ENCODE results near the gene TM4SF5.

Gene TM4SF5

DNA sequence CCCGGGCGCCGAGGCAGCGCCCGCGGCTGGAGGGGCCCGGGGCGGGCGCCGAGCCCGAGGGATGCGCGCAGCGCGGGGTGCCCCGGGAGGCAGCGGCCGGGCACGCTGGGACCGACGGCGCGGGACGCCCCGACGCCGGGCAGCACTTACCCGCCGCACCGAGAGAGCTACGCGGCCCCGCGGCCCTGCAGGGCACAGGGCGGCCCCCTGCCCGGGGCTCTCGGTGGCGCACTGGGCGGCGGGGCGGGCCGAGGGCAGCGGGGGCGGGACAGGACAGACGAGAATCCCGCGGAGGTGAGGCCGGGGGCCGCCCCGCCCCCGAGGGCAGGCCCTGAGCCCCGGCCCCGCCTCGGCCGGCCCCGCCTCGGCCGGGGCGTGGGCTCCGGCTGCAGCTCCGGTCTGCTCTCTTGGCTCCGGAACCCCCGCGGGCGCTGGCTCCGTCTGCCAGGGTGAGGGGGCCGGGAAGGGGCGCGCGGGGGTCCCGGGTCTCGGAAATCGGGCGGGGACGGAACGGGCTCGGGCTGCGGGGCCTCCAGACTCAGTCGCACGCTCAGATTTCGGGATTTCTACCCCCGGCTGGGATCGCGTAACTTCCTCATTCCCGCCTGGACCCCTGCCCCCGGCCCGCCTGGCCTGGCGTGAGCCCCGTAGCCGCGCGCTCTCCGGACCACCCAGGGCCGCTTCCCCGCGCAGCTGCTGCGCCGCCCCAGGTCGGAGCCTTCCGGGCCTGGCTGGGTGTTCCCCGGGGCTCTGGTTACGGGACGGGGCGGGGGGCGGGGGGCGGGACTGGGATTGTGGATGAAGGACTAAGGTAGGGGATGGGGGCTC is 35.3 kb downstream of the TM4SF5 start, which contains the start of gene PLD2:
PLD2 (plus strand) TSS at position 376 of the 828 bp plus-strand sequence. CDS start 621 bp downstream, outside the sequence.
- Histone ChIP-seq H3K27ac (replicated peaks) (no peak within 1 kb of the TSS), H3K27me3 (ENCODE audit: insufficient read depth, poor library complexity, severe bottlenecking) (peaks cover 8% of the 10 kb centered on the region), H3K4me3 (replicated peaks; ENCODE audit: insufficient read depth, low read length) (peak within 1 kb of the TSS; percentile 44)
- TF ChIP-seq SPI1 (IDR thresholded peaks at IDR 0.05; ENCODE audit: borderline replicate concordance, low read depth) (no peak), CTCF (IDR thresholded peaks at IDR 0.05; ENCODE audit: insufficient read depth, low read length) (no peak), GABPA (IDR thresholded peaks at IDR 0.05; ENCODE audit: low read depth) (no peak), POLR2AphosphoS5 (IDR thresholded peaks at IDR 0.05; ENCODE audit: low read depth) (no peak)
- TF ChIP-seq, protein P1, sequence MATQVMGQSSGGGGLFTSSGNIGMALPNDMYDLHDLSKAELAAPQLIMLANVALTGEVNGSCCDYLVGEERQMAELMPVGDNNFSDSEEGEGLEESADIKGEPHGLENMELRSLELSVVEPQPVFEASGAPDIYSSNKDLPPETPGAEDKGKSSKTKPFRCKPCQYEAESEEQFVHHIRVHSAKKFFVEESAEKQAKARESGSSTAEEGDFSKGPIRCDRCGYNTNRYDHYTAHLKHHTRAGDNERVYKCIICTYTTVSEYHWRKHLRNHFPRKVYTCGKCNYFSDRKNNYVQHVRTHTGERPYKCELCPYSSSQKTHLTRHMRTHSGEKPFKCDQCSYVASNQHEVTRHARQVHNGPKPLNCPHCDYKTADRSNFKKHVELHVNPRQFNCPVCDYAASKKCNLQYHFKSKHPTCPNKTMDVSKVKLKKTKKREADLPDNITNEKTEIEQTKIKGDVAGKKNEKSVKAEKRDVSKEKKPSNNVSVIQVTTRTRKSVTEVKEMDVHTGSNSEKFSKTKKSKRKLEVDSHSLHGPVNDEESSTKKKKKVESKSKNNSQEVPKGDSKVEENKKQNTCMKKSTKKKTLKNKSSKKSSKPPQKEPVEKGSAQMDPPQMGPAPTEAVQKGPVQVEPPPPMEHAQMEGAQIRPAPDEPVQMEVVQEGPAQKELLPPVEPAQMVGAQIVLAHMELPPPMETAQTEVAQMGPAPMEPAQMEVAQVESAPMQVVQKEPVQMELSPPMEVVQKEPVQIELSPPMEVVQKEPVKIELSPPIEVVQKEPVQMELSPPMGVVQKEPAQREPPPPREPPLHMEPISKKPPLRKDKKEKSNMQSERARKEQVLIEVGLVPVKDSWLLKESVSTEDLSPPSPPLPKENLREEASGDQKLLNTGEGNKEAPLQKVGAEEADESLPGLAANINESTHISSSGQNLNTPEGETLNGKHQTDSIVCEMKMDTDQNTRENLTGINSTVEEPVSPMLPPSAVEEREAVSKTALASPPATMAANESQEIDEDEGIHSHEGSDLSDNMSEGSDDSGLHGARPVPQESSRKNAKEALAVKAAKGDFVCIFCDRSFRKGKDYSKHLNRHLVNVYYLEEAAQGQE (IDR thresholded peaks at IDR 0.05; ENCODE audit: insufficient replicate concordance, low read depth), result no peak
- peak; percentile 17 to 26 for DNase-seq (ENCODE audit: low read depth in 1 of 2, low spot score in 1 of 2)

DNA sequence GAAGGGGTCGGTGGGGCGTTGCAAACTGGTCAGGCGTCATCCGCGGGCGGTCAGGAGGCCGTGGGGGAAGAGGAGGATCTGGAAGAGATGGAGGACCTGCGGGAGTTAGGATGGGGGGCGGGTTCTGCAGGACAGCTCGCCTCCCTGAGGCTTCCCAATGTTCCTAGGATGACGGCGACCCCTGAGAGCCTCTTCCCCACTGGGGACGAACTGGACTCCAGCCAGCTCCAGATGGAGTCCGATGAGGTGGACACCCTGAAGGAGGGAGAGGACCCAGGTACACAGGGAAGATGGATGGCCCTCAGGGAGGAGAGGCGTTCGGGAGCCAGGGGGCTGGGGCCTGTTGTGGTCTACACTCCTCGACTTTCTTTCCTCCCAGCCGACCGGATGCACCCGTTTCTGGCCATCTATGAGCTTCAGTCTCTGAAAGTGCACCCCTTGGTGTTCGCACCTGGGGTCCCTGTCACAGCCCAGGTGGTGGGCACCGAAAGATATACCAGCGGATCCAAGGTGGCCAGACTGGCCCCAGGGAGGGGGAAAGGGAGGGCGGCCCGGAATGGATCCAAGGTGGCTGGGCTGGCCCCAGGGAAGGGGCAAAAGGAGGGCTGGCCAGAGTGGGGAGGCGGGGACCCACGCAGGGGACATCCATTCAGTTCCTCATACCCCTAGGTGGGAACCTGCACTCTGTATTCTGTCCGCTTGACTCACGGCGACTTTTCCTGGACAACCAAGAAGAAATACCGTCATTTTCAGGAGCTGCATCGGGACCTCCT is 36.1 kb downstream of the TM4SF5 start:
- H3K27me3 ChIP-seq (ENCODE audit: insufficient read depth, poor library complexity, severe bottlenecking), result peaks cover 8% of the 10 kb centered on the region
- TF ChIP-seq GABPA (IDR thresholded peaks at IDR 0.05; ENCODE audit: low read depth) (no peak), CTCF (IDR thresholded peaks at IDR 0.05; ENCODE audit: insufficient read depth, low read length) (no peak), SPI1 (IDR thresholded peaks at IDR 0.05; ENCODE audit: borderline replicate concordance, low read depth) (no peak), POLR2AphosphoS5 (IDR thresholded peaks at IDR 0.05; ENCODE audit: low read depth) (no peak)
- TF ChIP-seq, protein P1 (IDR thresholded peaks at IDR 0.05; ENCODE audit: insufficient replicate concordance, low read depth), result no peak
- no peak for DNase-seq (ENCODE audit: low read depth in 1 of 2, low spot score in 1 of 2)
- no peak overlapping the region for H3K27ac ChIP-seq (replicated peaks)
- H3K4me3 ChIP-seq (replicated peaks; ENCODE audit: insufficient read depth, low read length), result peak overlapping the region; percentile 44; the same call in 1 of the 2 replicates

DNA sequence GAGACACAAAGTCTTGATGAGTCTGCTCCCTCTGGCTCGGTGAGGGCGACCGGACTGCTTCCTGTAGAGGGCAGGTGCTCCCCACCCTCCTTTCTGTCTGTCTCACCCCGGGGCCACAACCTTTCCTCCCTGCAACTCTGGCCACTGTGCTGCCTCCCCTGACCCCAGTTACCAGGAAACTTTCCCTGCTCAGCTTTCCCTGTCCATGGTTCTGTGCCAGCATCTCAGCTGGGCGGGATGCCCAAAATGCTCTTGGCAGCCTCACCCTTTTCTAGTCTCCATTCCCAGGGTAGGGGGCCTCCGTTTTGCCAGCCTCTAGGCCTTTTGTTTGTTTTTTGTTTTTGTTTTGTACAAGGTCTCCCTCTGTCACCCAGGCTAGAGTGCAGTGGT is 36.7 kb downstream of the TM4SF5 start:
- DNase-seq (ENCODE audit: low read depth in 1 of 2, low spot score in 1 of 2), result no peak
- Histone ChIP-seq H3K27me3 (ENCODE audit: insufficient read depth, poor library complexity, severe bottlenecking) (peaks cover 8% of the 10 kb centered on the region), H3K27ac (replicated peaks) (no peak overlapping the region), H3K4me3 (replicated peaks; ENCODE audit: insufficient read depth, low read length) (no peak overlapping the region)
- TF ChIP-seq GABPA (IDR thresholded peaks at IDR 0.05; ENCODE audit: low read depth) (no peak), POLR2AphosphoS5 (IDR thresholded peaks at IDR 0.05; ENCODE audit: low read depth) (no peak)

DNA sequence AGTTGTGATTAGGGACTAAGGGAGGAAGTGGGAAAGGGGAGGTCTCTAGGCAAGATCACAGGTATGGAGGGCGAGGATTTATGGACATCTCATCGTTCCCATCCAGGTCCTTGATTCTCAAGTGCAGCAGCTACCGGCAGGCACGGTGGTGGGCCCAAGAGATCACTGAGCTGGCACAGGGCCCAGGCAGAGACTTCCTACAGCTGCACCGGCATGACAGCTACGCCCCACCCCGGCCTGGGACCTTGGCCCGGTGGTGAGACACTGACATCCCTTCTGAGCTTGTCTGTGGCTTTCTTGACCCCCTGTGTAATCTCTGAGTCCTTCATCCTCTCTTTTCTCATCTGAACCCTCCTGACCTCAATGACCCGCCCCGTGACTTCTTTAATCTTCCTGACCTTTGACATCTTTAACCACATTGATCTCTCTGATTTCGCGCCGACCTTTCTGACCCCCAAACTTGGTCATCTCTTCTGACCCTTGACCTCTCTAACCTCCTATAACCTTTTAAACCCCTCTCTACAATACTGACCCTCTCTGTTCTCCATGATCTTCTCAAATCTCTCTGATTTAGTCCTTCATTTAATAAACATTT is 39.1 kb downstream of the TM4SF5 start:
- TF ChIP-seq SPI1 (IDR thresholded peaks at IDR 0.05; ENCODE audit: borderline replicate concordance, low read depth) (no peak), POLR2AphosphoS5 (IDR thresholded peaks at IDR 0.05; ENCODE audit: low read depth) (no peak), GABPA (IDR thresholded peaks at IDR 0.05; ENCODE audit: low read depth) (no peak), CTCF (IDR thresholded peaks at IDR 0.05; ENCODE audit: insufficient read depth, low read length) (no peak)
- TF ChIP-seq, protein P1 (IDR thresholded peaks at IDR 0.05; ENCODE audit: insufficient replicate concordance, low read depth), result no peak

More for the DNA sequence above, 39.1 kb downstream of the TM4SF5 start:
- H3K4me3 ChIP-seq (replicated peaks; ENCODE audit: insufficient read depth, low read length), result no peak overlapping the region
- no peak for DNase-seq (ENCODE audit: low read depth in 1 of 2, low spot score in 1 of 2)
- no peak overlapping the region for H3K27ac ChIP-seq (replicated peaks)
- H3K27me3 ChIP-seq (ENCODE audit: insufficient read depth, poor library complexity, severe bottlenecking), result peaks cover 8% of the 10 kb centered on the region

Measured in HL-60 (cell line).